LNCAP (cell line): ENCODE measurements around the gene TRMT13.

Experiments
- CTCF ChIP-seq: fragments of 450-650 bp; IDR thresholded peaks from 2 replicates; pipeline ENCODE4 v1.5.1; 2017; ENCODE audit warnings: mild to moderate bottlenecking

Gene TRMT13

GRCh38 chr1:100141192-100141591, 8.2 kb downstream of the TRMT13 start:
- no peak for TF ChIP-seq CTCF

GRCh38 chr1:100142343-100142742, 9.4 kb downstream of the TRMT13 start:
- no peak for TF ChIP-seq CTCF

- no peak for TF ChIP-seq CTCF
Observed at GRCh38 chr1:100145116-100145515, 12.2 kb downstream of the TRMT13 start.

- TF ChIP-seq CTCF, result no peak
Observed at GRCh38 chr1:100146958-100147357, 14.0 kb downstream of the TRMT13 start.

GRCh38 chr1:100147875-100148274, 14.9 kb downstream of the TRMT13 start:
- no peak for TF ChIP-seq CTCF

- TF ChIP-seq CTCF, result no peak
Observed at GRCh38 chr1:100151679-100152078, 18.7 kb downstream of the TRMT13 start.

GRCh38 chr1:100152271-100152670, 19.3 kb downstream of the TRMT13 start:
- no peak for TF ChIP-seq CTCF

- TF ChIP-seq CTCF, result no peak
Observed at GRCh38 chr1:100162881-100163280, 29.9 kb downstream of the TRMT13 start.
